Measurements from ENCODE around the gene THTPA. TPM values are rescaled to one million over a fixed set of nuclear protein-coding genes. Genes with fewer than 3 reads are reported as not detected.
A peak's percentile ranks its signal among the peaks of the same experiment; 100 is the strongest.
"Not testable (repeated sequence)": the region's sequence is repeated elsewhere in the genome, so short reads cannot be mapped to it uniquely, and the experiment has no call there.

The THTPA gene
- total RNA-seq, 1 experiment from 2014 or later, result 4.1 TPM

DNA sequence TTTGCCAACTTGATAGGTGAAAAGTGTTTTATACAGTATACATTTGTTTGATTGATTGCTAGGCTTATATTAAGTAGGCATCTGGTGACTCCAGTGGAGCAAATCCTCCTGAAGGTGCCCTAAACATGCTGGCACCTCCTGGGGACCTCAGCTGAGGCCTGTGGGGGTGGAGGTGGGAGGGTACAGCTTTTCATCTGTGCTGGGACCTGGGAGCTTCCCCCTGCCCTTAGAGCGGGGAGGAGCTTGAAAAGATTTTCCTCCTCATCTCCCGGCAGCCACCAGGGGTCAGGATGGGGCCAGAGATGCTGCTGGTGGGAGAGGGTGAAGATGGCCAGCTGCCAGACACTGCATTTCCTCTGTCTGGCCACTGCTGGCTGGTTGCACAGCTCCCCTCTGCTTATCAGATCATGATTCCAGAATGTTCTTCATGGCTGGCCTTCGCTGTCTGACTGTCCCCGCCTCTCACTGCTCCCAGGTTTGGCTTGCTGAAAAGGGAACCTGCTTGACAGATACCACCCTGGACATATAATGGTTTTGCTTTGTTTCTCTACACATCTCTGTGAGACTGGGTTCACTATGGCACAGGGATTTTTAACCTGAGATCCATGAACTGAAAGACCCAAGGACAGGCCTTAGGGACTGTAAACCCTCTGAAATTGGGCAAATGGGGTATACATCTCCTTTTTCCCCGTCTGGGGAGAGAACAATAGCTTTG is 33.0 kb downstream of the THTPA start:
- Histone ChIP-seq H3K9me2 (ENCODE audit: insufficient read depth) (no peaks in the 10 kb centered on the region), H3K9me3 (ENCODE audit: insufficient read depth, low read depth) (no peaks in the 10 kb centered on the region), H3K79me2 (ENCODE audit: low read depth) (no peaks in the 10 kb centered on the region), H3K27ac (no peak overlapping the region), H2AFZ (no peak overlapping the region), H3K4me3 (no peak overlapping the region), H3K4me2 (no peak overlapping the region), H3K36me3 (ENCODE audit: low read depth) (no peaks in the 10 kb centered on the region), H3K4me1 (replicated peaks; ENCODE audit: insufficient read depth) (peaks cover 7% of the 10 kb centered on the region; the same call in 1 of the 2 replicates), H3F3A (ENCODE audit: insufficient read depth, low read depth) (no peaks in the 10 kb centered on the region), H4K20me1 (ENCODE audit: insufficient read depth) (no peaks in the 10 kb centered on the region), H3K27me3 (ENCODE audit: insufficient read depth, low read depth) (no peaks in the 10 kb centered on the region)
- TF ChIP-seq, protein P1, sequence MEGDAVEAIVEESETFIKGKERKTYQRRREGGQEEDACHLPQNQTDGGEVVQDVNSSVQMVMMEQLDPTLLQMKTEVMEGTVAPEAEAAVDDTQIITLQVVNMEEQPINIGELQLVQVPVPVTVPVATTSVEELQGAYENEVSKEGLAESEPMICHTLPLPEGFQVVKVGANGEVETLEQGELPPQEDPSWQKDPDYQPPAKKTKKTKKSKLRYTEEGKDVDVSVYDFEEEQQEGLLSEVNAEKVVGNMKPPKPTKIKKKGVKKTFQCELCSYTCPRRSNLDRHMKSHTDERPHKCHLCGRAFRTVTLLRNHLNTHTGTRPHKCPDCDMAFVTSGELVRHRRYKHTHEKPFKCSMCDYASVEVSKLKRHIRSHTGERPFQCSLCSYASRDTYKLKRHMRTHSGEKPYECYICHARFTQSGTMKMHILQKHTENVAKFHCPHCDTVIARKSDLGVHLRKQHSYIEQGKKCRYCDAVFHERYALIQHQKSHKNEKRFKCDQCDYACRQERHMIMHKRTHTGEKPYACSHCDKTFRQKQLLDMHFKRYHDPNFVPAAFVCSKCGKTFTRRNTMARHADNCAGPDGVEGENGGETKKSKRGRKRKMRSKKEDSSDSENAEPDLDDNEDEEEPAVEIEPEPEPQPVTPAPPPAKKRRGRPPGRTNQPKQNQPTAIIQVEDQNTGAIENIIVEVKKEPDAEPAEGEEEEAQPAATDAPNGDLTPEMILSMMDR (conservative IDR thresholded peaks at IDR 0.05), result peak; percentile 78
- no peak for TF ChIP-seq EZH2 (IDR thresholded peaks at IDR 0.05; ENCODE audit: low read depth)
- intact Hi-C loops (cut with micrococcal nuclease; ENCODE audit: unreplicated experiment), result loop anchor here (1.0 to 2.0 kb wide), 6 partner anchors 78 to 448 kb away; no protein-coding TSS in a partner anchor
- CTCF ChIA-PET, result interaction anchor here (0.5 to 1.1 kb wide), 5 partner anchors 43 to 321 kb away, joined by 3 to 10 read pairs (median 6); no protein-coding TSS in a partner anchor
- POLR2A ChIA-PET (ENCODE audit: unreplicated experiment), result interaction anchor here (0.6 to 0.7 kb wide), 2 partner anchors 287 to 469 kb away, joined by 4 read pairs; partner anchors contain the start of gene PPP1R3E
- no TSS peak for BruUV-seq (replicated peaks)
- peak; percentile 62 to 83 for DNase-seq

DNA sequence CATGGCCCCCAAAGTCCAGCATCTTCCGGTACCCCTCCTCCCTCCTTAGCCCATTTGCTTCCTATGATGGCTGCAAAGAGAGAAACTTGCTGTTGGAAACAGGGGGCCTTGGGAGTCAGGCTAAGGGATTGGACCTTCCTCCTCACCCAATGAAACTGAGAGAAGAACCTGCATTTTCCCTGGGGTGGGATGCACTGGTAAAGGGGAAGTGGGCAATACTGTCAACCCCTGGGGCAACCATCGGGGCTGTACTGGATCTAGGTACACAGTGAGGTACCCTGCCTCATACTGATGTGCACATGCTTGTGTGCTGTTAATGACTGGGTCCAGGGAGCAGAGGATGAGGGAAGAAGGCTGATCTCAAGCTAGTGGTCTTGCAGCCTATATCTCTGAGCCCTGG is 33.5 kb downstream of the THTPA start:
- H3K4me1 ChIP-seq (replicated peaks; ENCODE audit: insufficient read depth), result peaks cover 7% of the 10 kb centered on the region; the same call in 1 of the 2 replicates
- H4K20me1 ChIP-seq (ENCODE audit: insufficient read depth), result no peaks in the 10 kb centered on the region
- intact Hi-C loops (cut with micrococcal nuclease; ENCODE audit: unreplicated experiment), result loop anchor here (1.0 to 2.0 kb wide), 6 partner anchors 77 to 447 kb away; no protein-coding TSS in a partner anchor
- no peaks in the 10 kb centered on the region for H3K36me3 ChIP-seq (ENCODE audit: low read depth)
- no peak overlapping the region for H3K4me2 ChIP-seq
- H3K27me3 ChIP-seq (ENCODE audit: insufficient read depth, low read depth), result no peaks in the 10 kb centered on the region
- no peak overlapping the region for H3K27ac ChIP-seq
- no peaks in the 10 kb centered on the region for H3K9me2 ChIP-seq (ENCODE audit: insufficient read depth)
- BruUV-seq (replicated peaks), result no TSS peak
- H3K9me3 ChIP-seq (ENCODE audit: insufficient read depth, low read depth), result no peaks in the 10 kb centered on the region
- H2AFZ ChIP-seq, result no peak overlapping the region
- no peak for DNase-seq
- no peaks in the 10 kb centered on the region for H3F3A ChIP-seq (ENCODE audit: insufficient read depth, low read depth)
- ChIA-PET CTCF (interaction anchor here (1.0 to 1.1 kb wide), 3 partner anchors 42 to 321 kb away, joined by 6 to 10 read pairs (median 6); no protein-coding TSS in a partner anchor), POLR2A (ENCODE audit: unreplicated experiment) (no interaction called here)
- H3K79me2 ChIP-seq (ENCODE audit: low read depth), result no peaks in the 10 kb centered on the region
- H3K4me3 ChIP-seq, result no peak overlapping the region
- TF ChIP-seq, protein P1 (conservative IDR thresholded peaks at IDR 0.05), result no peak
- no peak for TF ChIP-seq EZH2 (IDR thresholded peaks at IDR 0.05; ENCODE audit: low read depth)

DNA sequence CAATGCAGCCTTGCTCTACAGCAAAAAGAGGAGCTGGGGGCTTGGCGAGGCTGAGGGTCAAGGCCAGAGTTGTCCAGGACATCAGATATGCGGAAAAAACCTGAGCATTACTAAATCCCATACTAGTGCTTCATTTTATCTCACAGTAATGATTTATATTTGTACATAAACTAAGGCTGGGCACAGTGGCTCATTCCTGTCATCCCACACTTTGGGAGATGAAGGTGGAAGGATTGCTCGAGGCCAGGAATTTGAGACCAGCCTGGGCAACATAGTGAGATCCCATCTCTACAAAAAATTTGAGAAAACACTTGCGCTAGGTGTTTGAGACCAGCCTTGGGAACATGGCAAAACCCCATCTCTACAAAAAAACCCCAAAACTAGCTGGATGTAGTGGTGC is 34.1 kb downstream of the THTPA start:
- no peak for TF ChIP-seq EZH2 (IDR thresholded peaks at IDR 0.05; ENCODE audit: low read depth)
- TF ChIP-seq, protein P1 (conservative IDR thresholded peaks at IDR 0.05), result no peak
- Histone ChIP-seq H2AFZ (no peak overlapping the region), H3K36me3 (ENCODE audit: low read depth) (no peaks in the 10 kb centered on the region), H3K9me2 (ENCODE audit: insufficient read depth) (no peaks in the 10 kb centered on the region), H3F3A (ENCODE audit: insufficient read depth, low read depth) (no peaks in the 10 kb centered on the region), H4K20me1 (ENCODE audit: insufficient read depth) (no peaks in the 10 kb centered on the region), H3K4me2 (no peak overlapping the region), H3K27ac (no peak overlapping the region), H3K79me2 (ENCODE audit: low read depth) (no peaks in the 10 kb centered on the region), H3K27me3 (ENCODE audit: insufficient read depth, low read depth) (no peaks in the 10 kb centered on the region), H3K4me1 (replicated peaks; ENCODE audit: insufficient read depth) (peaks cover 7% of the 10 kb centered on the region; the same call in 1 of the 2 replicates), H3K9me3 (ENCODE audit: insufficient read depth, low read depth) (no peaks in the 10 kb centered on the region), H3K4me3 (no peak overlapping the region)
- ChIA-PET POLR2A (ENCODE audit: unreplicated experiment) (no interaction called here), CTCF (interaction anchor here (0.5 to 0.7 kb wide), 2 partner anchors 263 to 711 kb away, joined by 4 to 9 read pairs; no protein-coding TSS in a partner anchor)
- DNase-seq, result no peak
- BruUV-seq (replicated peaks), result no TSS peak
- intact Hi-C loops (cut with micrococcal nuclease; ENCODE audit: unreplicated experiment), result no loop called here

DNA sequence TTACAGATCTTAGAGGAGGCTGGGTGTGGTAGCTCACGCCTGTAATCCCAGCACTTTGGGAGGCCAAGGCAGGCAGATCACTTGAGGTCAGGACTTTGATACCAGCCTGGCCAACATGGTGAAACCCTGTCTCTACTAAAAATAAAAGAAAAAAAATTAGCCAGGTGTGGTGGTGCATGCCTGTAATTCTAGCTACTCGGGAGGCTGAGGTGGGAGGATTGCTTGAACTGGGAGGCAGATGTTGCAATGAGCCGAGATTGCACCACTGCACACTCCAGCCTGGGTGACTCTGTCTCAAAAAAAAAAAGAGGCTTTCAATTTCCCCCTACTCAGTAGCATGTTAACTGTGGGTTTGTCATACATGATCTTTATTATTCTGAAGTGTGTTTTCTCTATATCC is 38.1 kb downstream of the THTPA start:
- H2AFZ ChIP-seq; intact Hi-C loops (cut with micrococcal nuclease; ENCODE audit: unreplicated experiment); H4K20me1 ChIP-seq (ENCODE audit: insufficient read depth); POLR2A ChIA-PET (ENCODE audit: unreplicated experiment); H3K4me2 ChIP-seq; H3K9me3 ChIP-seq (ENCODE audit: insufficient read depth, low read depth); BruUV-seq (replicated peaks); H3K4me1 ChIP-seq (replicated peaks; ENCODE audit: insufficient read depth); H3F3A ChIP-seq (ENCODE audit: insufficient read depth, low read depth); H3K9me2 ChIP-seq (ENCODE audit: insufficient read depth); H3K36me3 ChIP-seq (ENCODE audit: low read depth); DNase-seq; H3K27ac ChIP-seq; H3K79me2 ChIP-seq (ENCODE audit: low read depth); H3K27me3 ChIP-seq (ENCODE audit: insufficient read depth, low read depth); H3K4me3 ChIP-seq: not testable (repeated sequence)
- CTCF ChIA-PET, result interaction anchor here (0.7 kb wide), 1 partner anchor 23 kb away, joined by 4 read pairs; no protein-coding TSS in a partner anchor
